Hepatic stellate cell (primary cell): ENCODE results near the gene LUC7L2.
"Not testable (repeated sequence)": the region's sequence is repeated elsewhere in the genome, so short reads cannot be mapped to it uniquely, and the experiment has no call there.

Source experiments
- DNase-seq: peaks from one replicate; pipeline ENCODE4 v3.0.0; 2011; ENCODE audit warnings: low spot score

Gene LUC7L2

DNA sequence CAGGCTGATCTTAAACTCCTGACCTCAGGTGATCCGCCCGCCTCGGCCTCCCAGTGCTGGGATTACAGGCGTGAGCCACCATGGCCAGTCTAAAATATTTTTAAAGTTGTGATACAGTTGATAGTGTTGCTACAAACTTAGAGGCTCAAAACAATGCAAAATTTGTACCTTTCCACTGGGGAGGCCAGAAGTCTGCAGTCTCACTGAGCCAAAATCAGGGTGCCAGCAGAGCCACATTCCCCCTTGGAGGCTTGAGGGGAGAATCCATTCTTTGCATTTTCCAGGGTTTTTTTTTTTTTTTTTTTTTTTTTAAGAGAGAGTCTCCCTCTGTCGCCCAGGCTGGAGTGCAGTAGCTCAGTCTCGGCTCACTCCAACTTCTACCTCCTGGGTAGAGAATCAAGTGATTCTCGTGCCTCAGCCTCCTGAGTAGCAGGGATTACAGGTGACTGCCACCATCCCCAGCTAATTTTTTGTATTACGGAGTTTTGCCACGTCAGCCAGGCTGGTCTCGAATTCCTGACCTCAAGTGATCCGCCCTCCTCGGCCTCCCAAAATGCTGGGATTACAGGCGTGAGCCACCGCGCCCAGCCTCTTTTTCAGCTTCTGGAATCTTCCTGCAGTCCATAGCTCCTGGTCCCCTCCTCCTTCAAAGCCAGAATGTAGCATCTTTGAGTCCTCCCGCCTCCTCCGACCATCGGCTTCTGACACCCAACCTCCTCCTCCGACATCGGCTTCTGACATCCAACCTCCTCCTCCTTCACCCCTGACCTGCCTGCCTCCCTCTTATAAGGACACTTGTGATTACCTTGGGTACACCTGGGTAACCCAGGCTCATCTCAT is 86.6 kb downstream of the LUC7L2 start:
- no peak for DNase-seq

DNA sequence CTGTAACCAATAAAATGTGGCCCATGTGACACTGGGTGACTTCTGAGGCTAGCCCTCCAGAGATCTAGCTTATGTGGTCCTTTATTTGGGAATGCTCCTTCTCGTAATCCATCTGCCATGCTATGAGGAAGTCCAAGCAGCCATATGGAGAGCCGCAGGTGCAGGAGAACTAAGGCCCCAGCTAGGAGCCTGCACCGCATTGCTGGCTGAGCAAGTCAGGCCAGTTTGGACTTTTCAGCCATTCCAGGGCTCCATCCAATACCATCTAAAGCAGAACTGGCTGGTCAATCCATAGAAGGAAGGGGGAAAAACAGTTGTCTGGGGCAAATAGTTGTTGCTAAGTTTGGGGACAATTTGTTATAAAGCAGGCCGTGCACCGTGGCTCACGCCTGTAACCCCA is 91.2 kb downstream of the LUC7L2 start:
- DNase-seq = no peak

DNA sequence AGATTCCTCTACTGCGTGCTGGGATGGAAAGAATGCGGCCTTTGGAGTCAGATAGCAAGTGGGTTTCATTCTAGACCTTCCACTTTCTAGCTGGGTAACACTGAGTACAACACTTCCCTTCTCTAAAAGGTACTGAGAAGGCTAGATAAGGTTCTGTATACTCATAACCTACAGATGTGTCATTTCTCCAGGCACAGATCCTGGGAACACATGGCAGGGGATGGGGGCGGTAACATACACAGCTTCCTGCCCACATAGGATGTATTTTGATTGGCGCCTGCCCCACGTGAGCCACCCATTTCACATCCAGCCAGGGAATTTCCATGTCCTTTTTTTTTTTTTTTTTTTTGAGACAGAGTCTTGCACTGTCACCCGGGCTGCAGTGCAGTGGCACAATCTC is 91.9 kb downstream of the LUC7L2 start:
- DNase-seq = no peak

GRCh38 chr7:139452958-139453672 is 93.4 kb downstream of the LUC7L2 start:
- no peak for DNase-seq

DNA sequence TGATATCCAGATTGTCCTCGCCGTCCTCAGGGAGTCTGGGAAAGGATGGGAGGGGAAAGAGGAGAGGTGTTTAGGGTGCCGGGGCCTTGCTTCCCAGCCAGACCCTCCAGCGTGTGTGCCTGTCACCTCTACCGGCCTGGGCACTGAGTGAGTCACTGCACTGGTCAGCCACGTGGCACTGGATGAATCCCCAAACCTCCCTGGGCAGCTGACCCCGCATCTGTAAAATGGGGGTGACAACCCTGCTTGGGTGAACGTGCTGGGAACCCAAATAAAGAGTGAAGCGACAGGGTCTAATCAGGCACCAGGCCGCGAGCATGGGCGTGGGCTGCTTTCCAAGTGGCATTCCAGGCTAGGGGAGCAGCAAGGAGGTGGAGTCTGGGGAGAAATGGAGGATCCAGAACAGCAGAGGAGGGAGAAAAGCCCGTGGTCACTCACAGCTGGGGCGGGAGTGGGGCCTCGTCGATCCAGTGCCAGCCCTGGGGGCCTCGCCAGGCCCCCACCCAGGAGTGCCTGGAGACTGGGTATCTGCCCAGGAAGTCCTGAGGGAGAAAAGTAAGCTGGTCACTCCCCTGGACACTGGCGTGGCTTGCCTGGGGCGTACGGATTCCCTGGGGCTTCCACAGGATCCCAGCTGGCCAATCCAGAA is 94.1 kb downstream of the LUC7L2 start:
- no peak for DNase-seq

DNA sequence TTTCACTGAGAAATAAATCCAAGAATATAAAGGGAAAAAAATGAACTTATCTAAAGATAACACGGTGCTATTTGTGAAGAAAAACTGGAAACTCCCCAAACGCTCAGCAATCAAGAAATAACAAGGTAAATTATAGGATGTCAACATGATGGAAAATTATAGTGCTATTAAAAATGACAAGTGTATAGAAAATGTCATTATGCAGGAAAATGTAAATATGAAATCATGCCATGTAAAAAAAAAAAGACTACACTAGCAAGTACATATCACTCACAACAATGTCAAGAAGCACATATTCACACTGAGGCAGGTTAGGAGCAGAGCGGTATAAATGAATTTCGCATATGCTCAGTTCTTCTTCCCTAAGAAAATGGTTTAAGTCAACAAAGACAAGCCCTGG is 96.1 kb downstream of the LUC7L2 start:
- DNase-seq = no peak

DNA sequence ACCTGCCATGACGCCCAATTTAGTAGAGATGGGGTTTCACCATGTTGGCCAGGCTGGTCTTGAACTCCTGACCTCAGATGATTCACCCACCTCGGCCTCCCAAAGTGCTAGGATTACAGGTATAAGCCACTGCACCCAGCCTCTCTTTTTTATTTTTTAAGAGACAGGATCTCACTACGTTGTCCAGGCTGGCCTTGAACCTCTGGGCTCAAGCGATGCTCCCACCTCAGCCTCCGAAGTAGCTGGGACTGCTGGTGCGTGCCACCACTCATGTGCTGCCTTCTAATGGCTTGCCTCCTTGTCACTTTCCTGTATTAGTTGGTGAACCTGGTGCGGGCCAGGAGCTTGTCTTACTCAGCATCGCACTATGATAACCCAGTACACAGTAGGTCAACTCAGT is 96.8 kb downstream of the LUC7L2 start:
- DNase-seq = no peak

DNA sequence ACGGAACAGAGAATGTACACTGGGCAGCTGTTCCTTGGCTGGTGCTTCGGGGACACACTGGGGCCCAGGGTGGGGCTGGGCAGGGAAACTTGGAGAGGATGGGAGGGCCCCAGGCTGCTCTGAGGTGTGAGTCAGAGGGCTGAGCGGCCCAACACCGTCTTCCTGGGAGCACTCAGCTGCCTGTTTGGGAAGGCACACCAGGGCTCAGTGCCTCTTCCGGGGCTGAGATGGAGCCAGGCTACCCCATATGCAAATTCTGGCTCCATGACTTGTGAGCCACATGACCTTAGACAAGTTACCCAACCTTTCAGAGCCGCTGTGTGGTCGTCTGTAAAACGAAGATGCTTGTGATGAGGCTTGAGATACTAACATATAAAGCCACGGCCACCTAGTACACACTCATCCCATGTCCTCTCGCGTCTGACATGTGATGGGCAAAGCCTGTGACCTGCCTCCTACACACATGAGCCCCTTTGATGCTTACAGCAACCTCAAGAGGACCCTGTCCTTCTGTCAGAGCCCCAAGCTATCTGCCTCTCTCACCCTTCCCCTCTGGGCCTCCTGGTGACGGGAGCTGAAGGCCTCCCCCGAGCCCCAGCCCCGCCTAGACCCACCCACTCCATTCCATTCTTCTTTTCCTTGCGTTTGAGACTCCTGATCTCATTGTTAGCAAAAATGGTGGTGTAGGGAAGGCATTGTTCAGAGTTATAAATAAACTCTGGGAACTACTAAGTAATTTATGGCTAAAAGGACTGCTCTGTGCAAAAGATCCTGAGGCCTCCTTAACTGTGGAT is 97.7 kb downstream of the LUC7L2 start:
- no peak for DNase-seq

DNA sequence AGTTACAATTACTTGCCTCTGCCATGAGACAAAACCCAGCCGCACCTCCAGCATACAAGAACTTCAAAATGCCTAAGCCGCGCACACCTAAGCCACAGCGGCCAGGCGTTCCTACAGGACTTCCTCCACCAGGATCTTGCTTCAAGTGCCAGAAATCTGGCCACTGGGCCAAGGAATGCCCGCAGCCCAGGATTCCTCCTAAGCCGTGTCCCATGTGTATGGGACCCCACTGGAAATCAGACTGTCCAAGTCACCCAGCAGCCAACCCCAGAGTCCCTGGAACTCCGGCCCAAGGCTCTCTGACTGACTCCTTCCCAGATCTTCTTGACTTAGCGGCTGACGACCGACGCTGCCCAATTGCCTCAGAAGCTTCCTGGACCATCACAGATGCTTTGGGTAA is 103.7 kb downstream of the LUC7L2 start:
- not testable (repeated sequence) for DNase-seq

GRCh38 chr7:139464511-139464910 is 104.8 kb downstream of the LUC7L2 start:
- DNase-seq = not testable (repeated sequence)

DNA sequence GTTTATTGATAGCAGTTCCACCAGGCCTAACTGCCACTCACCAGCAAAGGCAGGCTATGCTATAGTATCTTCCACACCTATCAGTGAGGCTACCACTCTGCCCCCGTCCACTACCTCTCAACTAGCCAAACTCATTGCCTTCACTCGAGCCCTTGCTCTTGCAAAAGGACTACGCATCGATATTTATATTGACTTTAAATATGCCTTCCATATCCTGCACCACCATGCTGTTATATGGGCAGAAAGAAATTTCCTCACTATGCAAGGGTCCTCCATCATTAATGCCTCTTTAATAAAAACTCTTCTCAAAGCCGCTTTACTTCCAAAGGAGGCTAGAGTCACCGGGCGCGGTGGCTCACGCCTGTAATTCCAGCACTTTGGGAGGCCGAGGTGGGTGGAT is 105.4 kb downstream of the LUC7L2 start:
- not testable (repeated sequence) for DNase-seq

GRCh38 chr7:139467729-139468128 is 108.0 kb downstream of the LUC7L2 start:
- DNase-seq = not testable (repeated sequence)

DNA sequence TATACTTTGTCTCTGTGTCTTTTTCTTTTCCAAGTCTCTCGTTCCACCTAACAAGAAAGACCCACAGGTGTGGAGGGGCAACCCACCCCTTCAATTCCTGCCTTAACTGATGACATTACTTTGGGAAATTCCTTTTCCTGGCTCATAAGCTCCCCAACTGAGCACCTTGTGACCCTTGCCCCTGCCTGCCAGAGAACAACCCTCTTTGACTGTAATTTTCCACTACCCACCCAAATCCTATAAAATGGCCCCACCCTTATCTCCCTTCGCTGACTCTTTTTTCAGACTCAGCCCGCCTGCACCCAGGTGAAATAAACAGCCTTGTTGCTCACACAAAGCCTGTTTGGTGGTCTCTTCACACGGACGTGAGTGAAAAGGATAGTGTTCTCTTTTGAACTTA is 108.6 kb downstream of the LUC7L2 start:
- DNase-seq = not testable (repeated sequence)

- DNase-seq = no peak
These were observed 112.2 kb downstream of the LUC7L2 start for GRCh38 chr7:139471740-139472353.
